A549 (cell line): ENCODE results near the gene SLC25A18. TPM values are rescaled to one million over a fixed set of nuclear protein-coding genes. Genes with fewer than 3 reads are reported as not detected.
A peak's percentile ranks its signal among the peaks of the same experiment; 100 is the strongest.

Source experiments
- ATAC-seq, 2 experiments: fragments of 200-7000 bp in 1 of 2; fragments of >200 bp in 1 of 2; cut with Nextera tagmentation in 1 of 2; cut with Tn5 transposase in 1 of 2; 3 replicates each; pipeline versions ENCODE4 v1.8.0 to v1.9.1; 2018 to 2020; ENCODE audit warnings: mild to moderate bottlenecking in 1 of 2, moderate library complexity in 1 of 2
- CTCF ChIA-PET: fragments of 300-600 bp; sonication (Branson Sonifier 250); formaldehyde crosslinking; extraction: SDS; loops from one replicate; lab custom pipeline; 2021; ENCODE audit warnings: antibody characterized with exemption, inconsistent platforms; lab: Yijun Ruan, JAX
- POLR2A ChIA-PET: fragments of 350-600 bp; formaldehyde crosslinking; extraction: SDS; loops from one replicate; lab custom pipeline; 2021; ENCODE audit warnings: antibody characterized with exemption, inconsistent platforms; lab: Yijun Ruan, JAX
- DNase-seq, 2 experiments: peaks; one replicate each; pipeline versions ENCODE4 v3.0.0 to v3.0.0-alpha.2; 2011 to 2016; ENCODE audit warnings: low read depth in 1 of 2, low spot score in 1 of 2
- FAIRE-seq: peaks from 2 replicates; lab custom pipeline; 2011; peaks lifted over from hg19 to GRCh38; lab: Jason Lieb, UNC
- H3K27ac ChIP-seq, 2 experiments: fragments of >200 bp; sonication (Bioruptor Twin); formaldehyde crosslinking; 3 replicates each; pipeline ENCODE4 v1.5.1; 2016 to 2017
- H3K4me1 ChIP-seq: fragments of >200 bp; sonication (Bioruptor Twin); formaldehyde crosslinking; 3 replicates; pipeline ENCODE4 v1.6.1; 2016
- H3K4me2 ChIP-seq: fragments of >200 bp; sonication (Bioruptor Twin); formaldehyde crosslinking; 3 replicates; pipeline ENCODE4 v1.6.1; 2016
- H3K4me3 ChIP-seq: fragments of >200 bp; sonication (Bioruptor Twin); formaldehyde crosslinking; 3 replicates; pipeline ENCODE4 v1.5.1; 2016
- H3K9me3 ChIP-seq: fragments of >200 bp; sonication (Bioruptor Twin); formaldehyde crosslinking; 3 replicates; pipeline ENCODE4 v1.6.1; 2016
- CHD4 ChIP-seq: fragments of 200-600 bp; sonication (generic); IDR thresholded peaks from 2 replicates; pipeline ENCODE4 v1.6.1; 2016; ENCODE audit warnings: antibody characterized with exemption, mild to moderate bottlenecking, borderline replicate concordance
- EHMT2 ChIP-seq: fragments of 200-600 bp; sonication (generic); IDR thresholded peaks from 2 replicates; pipeline ENCODE4 v1.6.1; 2016; ENCODE audit warnings: antibody characterized with exemption, low read depth, mild to moderate bottlenecking, moderate library complexity
- HOXB13 ChIP-seq: fragments of 250-450 bp; sonication (Bioruptor Pico); IDR thresholded peaks from 2 replicates; pipeline ENCODE4 v1.5.0; 2020; ENCODE audit warnings: low read depth, mild to moderate bottlenecking, moderate library complexity
- JUN ChIP-seq, 2 experiments: fragments of >200 bp; sonication (Bioruptor Twin); formaldehyde crosslinking; IDR thresholded peaks; 2 replicates in 1 of 2; 3 replicates in 1 of 2; pipeline ENCODE4 v1.6.1; 2016 to 2017
- JUNB ChIP-seq: fragments of >200 bp; sonication (Bioruptor Twin); formaldehyde crosslinking; IDR thresholded peaks from 2 replicates; pipeline ENCODE4 v1.6.1; 2016
- KDM5A ChIP-seq: fragments of 200-600 bp; sonication (generic); IDR thresholded peaks from 2 replicates; pipeline ENCODE4 v1.6.1; 2016; ENCODE audit warnings: antibody characterized with exemption, mild to moderate bottlenecking
- MYC ChIP-seq: IDR thresholded peaks from 2 replicates; pipeline ENCODE4 v1.6.1; 2012; ENCODE audit warnings: mild to moderate bottlenecking, inconsistent platforms, low read length, improper control_type of control experiment, borderline replicate concordance
- NFE2L2 ChIP-seq: fragments of 150-350 bp; conservative IDR thresholded peaks from 2 replicates; pipeline ENCODE4 v1.6.1; 2014; ENCODE audit warnings: low read length
- NR3C1 ChIP-seq: fragments of >200 bp; sonication (Bioruptor Twin); formaldehyde crosslinking; IDR thresholded peaks from 3 replicates; pipeline ENCODE4 v1.6.1; 2017
- POLR2A ChIP-seq: IDR thresholded peaks from 2 replicates; pipeline ENCODE4 v1.6.1; 2012; ENCODE audit warnings: mild to moderate bottlenecking, low read length
- RNF2 ChIP-seq: fragments of 200-600 bp; sonication (generic); IDR thresholded peaks from 2 replicates; pipeline ENCODE4 v1.6.1; 2016; ENCODE audit warnings: low read depth, mild to moderate bottlenecking, antibody characterized with exemption, moderate library complexity, borderline replicate concordance
- SMC3 ChIP-seq: fragments of >200 bp; sonication (Bioruptor Twin); formaldehyde crosslinking; IDR thresholded peaks from 3 replicates; pipeline ENCODE4 v1.6.1; 2018; ENCODE audit warnings: inconsistent platforms
- SREBF2 ChIP-seq: fragments of 450-650 bp; IDR thresholded peaks from 2 replicates; pipeline ENCODE4 v1.6.1; 2014; ENCODE audit warnings: mild to moderate bottlenecking, moderate library complexity
- ZFP36 ChIP-seq: fragments of 450-650 bp; IDR thresholded peaks from 2 replicates; pipeline ENCODE4 v1.6.1; 2014; ENCODE audit warnings: borderline replicate concordance; ENCODE audit not compliant: partially characterized antibody
- ZNF302 ChIP-seq: fragments of 250-450 bp; sonication (Bioruptor Pico); IDR thresholded peaks from 2 replicates; pipeline ENCODE4 v1.9.0; 2021; ENCODE audit warnings: inconsistent platforms, mild to moderate bottlenecking, moderate library complexity
- ZSCAN20 ChIP-seq: fragments of 250-450 bp; sonication (Bioruptor Pico); IDR thresholded peaks from 2 replicates; pipeline ENCODE4 v1.8.0; 2022; ENCODE audit warnings: mild to moderate bottlenecking, moderate library complexity
- WGBS: methylation state at CpG from one replicate; pipeline ENCODE4 v1.1.6; 2017; ENCODE audit errors: missing lambda C conversion rate; 5-methylcytosine and 5-hydroxymethylcytosine counted together
- polyA minus RNA-seq: library from RNA; depleted of rRNA, polyadenylated mRNA; stranded (reverse); fragments of >200 nt; gene quantifications from 2 replicates; pipeline ENCODE4 v1.2.3, GENCODE V29; 2011; rRNA and poly(A)+ RNA removed
- polyA plus RNA-seq, 4 experiments: library from polyadenylated mRNA; depleted of rRNA in 3 of 4; stranded (reverse); fragments of >200 nt; fragmentation: RNase III in 1 of 4; extraction: RNeasy Plus Mini Kit Qiagen cat#74134 plus additional on column Dnase treatment in 1 of 4; gene quantifications; 2 replicates in 3 of 4; 3 replicates in 1 of 4; pipeline ENCODE4 v1.2.3, GENCODE V29; 2011 to 2017
- TF ChIP-seq, protein P1 (sequence below): fragments of 150-350 bp; IDR thresholded peaks from 2 replicates; pipeline ENCODE4 v1.6.1; 2014; ENCODE audit warnings: low read depth, mild to moderate bottlenecking, low read length
- TF ChIP-seq, protein P2 (sequence below): IDR thresholded peaks from 2 replicates; pipeline ENCODE4 v1.6.1; 2012
- TF ChIP-seq, protein P3 (sequence below): fragments of >200 bp; sonication (Bioruptor Twin); formaldehyde crosslinking; IDR thresholded peaks from 3 replicates; pipeline ENCODE4 v1.5.1; 2016
- TF ChIP-seq, protein P4 (sequence below): fragments of 200-600 bp; sonication (generic); IDR thresholded peaks from 2 replicates; pipeline ENCODE4 v1.6.1; 2016; ENCODE audit warnings: antibody characterized with exemption, mild to moderate bottlenecking, moderate library complexity
- TF ChIP-seq, protein P5 (sequence below): IDR thresholded peaks from 2 replicates; pipeline ENCODE4 v1.6.1; 2012

SLC25A18 gene, protein sequence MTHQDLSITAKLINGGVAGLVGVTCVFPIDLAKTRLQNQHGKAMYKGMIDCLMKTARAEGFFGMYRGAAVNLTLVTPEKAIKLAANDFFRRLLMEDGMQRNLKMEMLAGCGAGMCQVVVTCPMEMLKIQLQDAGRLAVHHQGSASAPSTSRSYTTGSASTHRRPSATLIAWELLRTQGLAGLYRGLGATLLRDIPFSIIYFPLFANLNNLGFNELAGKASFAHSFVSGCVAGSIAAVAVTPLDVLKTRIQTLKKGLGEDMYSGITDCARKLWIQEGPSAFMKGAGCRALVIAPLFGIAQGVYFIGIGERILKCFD
- not detected in 2 replicates for polyA plus RNA-seq (2011; rRNA removed)
- polyA plus RNA-seq (2012; cell fraction: cytosol; rRNA removed) = 0.03 TPM in 1 of 2 replicates, not detected in the other
- 0.02 TPM in 1 of 2 replicates, not detected in the other for polyA plus RNA-seq (2012; cell fraction: nucleus; rRNA removed)
- 0.04 TPM in 2 of 3 replicates, not detected in the other for polyA plus RNA-seq (2017; fragmentation: RNase III; extraction: RNeasy Plus Mini Kit Qiagen cat#74134 plus additional on column Dnase treatment)
- polyA minus RNA-seq = not detected in 2 replicates

DNA sequence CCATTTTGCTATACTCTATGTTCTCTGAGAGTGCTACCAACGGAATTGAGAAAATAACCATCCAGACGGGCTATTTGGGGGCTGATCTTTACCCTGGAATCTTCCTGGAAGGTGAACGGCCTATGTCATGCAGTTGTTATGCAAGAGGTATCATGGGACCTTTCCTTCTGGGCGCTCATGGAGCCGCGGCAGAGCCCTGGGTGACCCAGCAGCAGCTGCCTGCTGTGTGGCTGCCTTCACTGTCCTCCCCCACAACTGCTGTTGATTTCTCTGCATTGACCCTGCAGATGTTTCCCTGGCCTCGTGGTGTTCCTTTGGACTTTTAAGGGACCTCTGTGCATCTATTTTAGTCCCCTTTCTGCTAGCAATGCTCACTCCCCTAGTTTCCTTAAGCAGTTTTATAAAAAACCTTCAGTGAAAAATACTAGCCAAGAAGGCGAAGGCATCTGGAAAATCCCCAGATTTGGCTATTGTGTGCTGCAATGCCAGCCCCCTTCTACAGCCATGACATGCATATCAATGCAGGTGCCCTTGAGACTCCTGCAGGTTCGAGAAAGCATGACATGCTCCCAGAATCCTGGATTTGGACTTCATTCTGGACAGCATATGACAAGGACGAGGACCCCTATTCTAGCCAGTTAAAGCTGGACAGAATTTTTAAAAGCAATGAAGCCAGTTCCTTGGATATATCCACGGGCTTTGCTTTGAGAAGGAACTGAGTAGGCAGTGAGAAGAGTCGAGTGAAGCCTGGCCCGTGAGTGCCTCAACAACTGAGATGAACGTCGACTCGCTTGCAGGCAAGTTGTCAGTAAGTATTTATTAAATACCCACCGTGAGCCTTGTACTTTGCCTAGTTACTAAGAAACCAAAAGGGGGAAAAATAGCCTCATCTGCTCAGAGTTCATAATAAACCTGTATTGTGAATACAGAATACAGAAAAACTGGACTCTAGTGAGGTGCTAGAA, at the start of gene SLC25A18:
Gene SLC25A18 (plus strand): TSS at position 593 of the 965 bp plus-strand sequence. CDS start 16,447 bp downstream, outside the sequence.
- no peak for FAIRE-seq
- peak; percentile 62 to 72; a peak in 4 of 6 replicates for ATAC-seq

DNA sequence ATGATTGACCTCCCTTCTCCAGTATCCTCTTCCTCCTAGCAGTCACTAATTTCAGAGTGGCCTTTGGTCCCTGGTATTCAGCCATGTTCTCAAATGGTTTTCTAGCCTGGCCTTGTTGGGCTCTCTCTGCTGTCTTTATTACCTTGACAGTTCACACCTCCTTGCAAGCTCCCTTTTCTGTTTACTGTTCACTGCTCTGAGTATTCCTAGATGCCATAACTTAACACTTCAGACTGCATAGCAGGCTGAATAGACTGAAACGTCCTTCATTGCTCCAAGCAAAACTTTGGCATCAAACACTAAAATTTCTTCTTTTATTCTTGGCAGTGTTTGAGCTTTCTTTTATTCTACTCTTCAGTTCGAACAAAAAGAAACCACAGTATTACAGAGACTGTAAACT, 49.7 kb upstream of the SLC25A18 start:
- WGBS = 3% methylated on average over 2 of the region's 2 CpGs
- no peak for FAIRE-seq
- TF ChIP-seq, protein P1, sequence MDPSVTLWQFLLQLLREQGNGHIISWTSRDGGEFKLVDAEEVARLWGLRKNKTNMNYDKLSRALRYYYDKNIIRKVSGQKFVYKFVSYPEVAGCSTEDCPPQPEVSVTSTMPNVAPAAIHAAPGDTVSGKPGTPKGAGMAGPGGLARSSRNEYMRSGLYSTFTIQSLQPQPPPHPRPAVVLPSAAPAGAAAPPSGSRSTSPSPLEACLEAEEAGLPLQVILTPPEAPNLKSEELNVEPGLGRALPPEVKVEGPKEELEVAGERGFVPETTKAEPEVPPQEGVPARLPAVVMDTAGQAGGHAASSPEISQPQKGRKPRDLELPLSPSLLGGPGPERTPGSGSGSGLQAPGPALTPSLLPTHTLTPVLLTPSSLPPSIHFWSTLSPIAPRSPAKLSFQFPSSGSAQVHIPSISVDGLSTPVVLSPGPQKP = no peak
- TF ChIP-seq POLR2A (no peak), ZSCAN20 (no peak), NFE2L2 (no peak), EHMT2 (no peak), JUN (IDR thresholded peaks at IDR 0.05) (no peak), CHD4 (no peak), KDM5A (no peak), SMC3 (no peak), RNF2 (no peak), SREBF2 (no peak), HOXB13 (no peak), JUNB (no peak)
- TF ChIP-seq, protein P2, sequence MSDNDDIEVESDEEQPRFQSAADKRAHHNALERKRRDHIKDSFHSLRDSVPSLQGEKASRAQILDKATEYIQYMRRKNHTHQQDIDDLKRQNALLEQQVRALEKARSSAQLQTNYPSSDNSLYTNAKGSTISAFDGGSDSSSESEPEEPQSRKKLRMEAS = no peak
- TF ChIP-seq, protein P3, sequence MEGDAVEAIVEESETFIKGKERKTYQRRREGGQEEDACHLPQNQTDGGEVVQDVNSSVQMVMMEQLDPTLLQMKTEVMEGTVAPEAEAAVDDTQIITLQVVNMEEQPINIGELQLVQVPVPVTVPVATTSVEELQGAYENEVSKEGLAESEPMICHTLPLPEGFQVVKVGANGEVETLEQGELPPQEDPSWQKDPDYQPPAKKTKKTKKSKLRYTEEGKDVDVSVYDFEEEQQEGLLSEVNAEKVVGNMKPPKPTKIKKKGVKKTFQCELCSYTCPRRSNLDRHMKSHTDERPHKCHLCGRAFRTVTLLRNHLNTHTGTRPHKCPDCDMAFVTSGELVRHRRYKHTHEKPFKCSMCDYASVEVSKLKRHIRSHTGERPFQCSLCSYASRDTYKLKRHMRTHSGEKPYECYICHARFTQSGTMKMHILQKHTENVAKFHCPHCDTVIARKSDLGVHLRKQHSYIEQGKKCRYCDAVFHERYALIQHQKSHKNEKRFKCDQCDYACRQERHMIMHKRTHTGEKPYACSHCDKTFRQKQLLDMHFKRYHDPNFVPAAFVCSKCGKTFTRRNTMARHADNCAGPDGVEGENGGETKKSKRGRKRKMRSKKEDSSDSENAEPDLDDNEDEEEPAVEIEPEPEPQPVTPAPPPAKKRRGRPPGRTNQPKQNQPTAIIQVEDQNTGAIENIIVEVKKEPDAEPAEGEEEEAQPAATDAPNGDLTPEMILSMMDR = no peak
- TF ChIP-seq, protein P4, sequence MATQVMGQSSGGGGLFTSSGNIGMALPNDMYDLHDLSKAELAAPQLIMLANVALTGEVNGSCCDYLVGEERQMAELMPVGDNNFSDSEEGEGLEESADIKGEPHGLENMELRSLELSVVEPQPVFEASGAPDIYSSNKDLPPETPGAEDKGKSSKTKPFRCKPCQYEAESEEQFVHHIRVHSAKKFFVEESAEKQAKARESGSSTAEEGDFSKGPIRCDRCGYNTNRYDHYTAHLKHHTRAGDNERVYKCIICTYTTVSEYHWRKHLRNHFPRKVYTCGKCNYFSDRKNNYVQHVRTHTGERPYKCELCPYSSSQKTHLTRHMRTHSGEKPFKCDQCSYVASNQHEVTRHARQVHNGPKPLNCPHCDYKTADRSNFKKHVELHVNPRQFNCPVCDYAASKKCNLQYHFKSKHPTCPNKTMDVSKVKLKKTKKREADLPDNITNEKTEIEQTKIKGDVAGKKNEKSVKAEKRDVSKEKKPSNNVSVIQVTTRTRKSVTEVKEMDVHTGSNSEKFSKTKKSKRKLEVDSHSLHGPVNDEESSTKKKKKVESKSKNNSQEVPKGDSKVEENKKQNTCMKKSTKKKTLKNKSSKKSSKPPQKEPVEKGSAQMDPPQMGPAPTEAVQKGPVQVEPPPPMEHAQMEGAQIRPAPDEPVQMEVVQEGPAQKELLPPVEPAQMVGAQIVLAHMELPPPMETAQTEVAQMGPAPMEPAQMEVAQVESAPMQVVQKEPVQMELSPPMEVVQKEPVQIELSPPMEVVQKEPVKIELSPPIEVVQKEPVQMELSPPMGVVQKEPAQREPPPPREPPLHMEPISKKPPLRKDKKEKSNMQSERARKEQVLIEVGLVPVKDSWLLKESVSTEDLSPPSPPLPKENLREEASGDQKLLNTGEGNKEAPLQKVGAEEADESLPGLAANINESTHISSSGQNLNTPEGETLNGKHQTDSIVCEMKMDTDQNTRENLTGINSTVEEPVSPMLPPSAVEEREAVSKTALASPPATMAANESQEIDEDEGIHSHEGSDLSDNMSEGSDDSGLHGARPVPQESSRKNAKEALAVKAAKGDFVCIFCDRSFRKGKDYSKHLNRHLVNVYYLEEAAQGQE = no peak

More for the DNA sequence above, at the start of gene SLC25A18:
- peaks cover 8% of the 10 kb centered on the region; the same call in 1 of the 3 replicates for H3K4me1 ChIP-seq
- DNase-seq = no peak
- H3K4me3 ChIP-seq = no peak within 1 kb of the TSS
- ChIA-PET CTCF (interaction anchor here (0.9 to 1.2 kb wide), 2 partner anchors 9 to 222 kb away, joined by 3 to 7 read pairs; no protein-coding TSS in a partner anchor), POLR2A (no interaction called here)
- TF ChIP-seq MYC (no peak), ZFP36 (no peak), ZNF302 (no peak), JUN (IDR thresholded peaks at IDR 0.05) (no peak), KDM5A (no peak), ZSCAN20 (no peak), NR3C1 (no peak)
- TF ChIP-seq, protein P3 = no peak
- TF ChIP-seq, protein P5, sequence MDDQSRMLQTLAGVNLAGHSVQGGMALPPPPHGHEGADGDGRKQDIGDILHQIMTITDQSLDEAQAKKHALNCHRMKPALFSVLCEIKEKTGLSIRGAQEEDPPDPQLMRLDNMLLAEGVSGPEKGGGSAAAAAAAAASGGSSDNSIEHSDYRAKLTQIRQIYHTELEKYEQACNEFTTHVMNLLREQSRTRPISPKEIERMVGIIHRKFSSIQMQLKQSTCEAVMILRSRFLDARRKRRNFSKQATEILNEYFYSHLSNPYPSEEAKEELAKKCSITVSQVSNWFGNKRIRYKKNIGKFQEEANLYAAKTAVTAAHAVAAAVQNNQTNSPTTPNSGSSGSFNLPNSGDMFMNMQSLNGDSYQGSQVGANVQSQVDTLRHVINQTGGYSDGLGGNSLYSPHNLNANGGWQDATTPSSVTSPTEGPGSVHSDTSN = no peak
- WGBS = 48% methylated on average over 17 of the region's 17 CpGs
- no peak within 1 kb of the TSS for H3K27ac ChIP-seq
- no peaks in the 10 kb centered on the region for H3K9me3 ChIP-seq
- H3K4me2 ChIP-seq = peak within 1 kb of the TSS; percentile 38; the same call in 2 of the 3 replicates

More for the DNA sequence above, 49.7 kb upstream of the SLC25A18 start:
- Histone ChIP-seq H3K4me1 (no peaks in the 10 kb centered on the region), H3K4me2 (no peak overlapping the region), H3K27ac (no peak overlapping the region), H3K4me3 (no peak overlapping the region), H3K9me3 (no peaks in the 10 kb centered on the region)
- ChIA-PET POLR2A (no interaction called here), CTCF (interaction anchor here (1.1 to 2.8 kb wide), 3 partner anchors 10 to 342 kb away, joined by 3 to 8 read pairs (median 6); no protein-coding TSS in a partner anchor)
- DNase-seq = no peak
- no peak for ATAC-seq
